Measurements from ENCODE around the gene CFD.

CFD gene

GRCh38 chr19:906480-906879 is 47.0 kb downstream of the CFD start:
- DNase-seq: no peak

- DNase-seq: no peak
These were observed 47.9 kb downstream of the CFD start for GRCh38 chr19:907183-907853.

- DNase-seq: no peak
These were observed 52.0 kb downstream of the CFD start for GRCh38 chr19:911197-912033.

GRCh38 chr19:912181-913079 is 53.0 kb downstream of the CFD start:
- no peak for DNase-seq
